HG03095 (cell line): ENCODE results near the gene SVEP1.

Experiments used
- ATAC-seq: cut with Tn5 transposase; IDR thresholded peaks from one replicate; pipeline ENCODE4 v1.9.1; 2021; ENCODE audit warnings: moderate library complexity; ENCODE audit not compliant: unreplicated experiment

The SVEP1 gene

GRCh38 chr9:110328763-110329162, 250.8 kb downstream of the SVEP1 start:
- no peak for ATAC-seq

DNA sequence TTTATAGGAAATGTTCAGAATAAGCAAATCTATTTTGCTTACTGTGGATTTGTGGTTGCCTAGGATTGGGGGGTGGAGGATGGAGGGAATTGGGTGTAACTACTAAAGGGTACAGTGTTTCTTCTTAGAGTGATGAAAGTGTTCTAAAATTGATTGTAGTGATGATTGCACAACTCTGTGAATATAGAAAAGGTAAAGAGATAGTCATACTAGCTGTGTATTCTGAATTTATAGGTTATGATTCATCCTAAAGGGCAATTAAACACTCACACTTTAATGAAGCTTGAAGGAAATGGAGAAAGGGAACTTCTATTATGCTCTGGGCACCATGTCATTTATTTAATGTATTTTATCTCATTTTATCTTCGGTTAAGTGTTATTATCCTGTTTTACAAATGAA, 251.8 kb downstream of the SVEP1 start:
- ATAC-seq: no peak

DNA sequence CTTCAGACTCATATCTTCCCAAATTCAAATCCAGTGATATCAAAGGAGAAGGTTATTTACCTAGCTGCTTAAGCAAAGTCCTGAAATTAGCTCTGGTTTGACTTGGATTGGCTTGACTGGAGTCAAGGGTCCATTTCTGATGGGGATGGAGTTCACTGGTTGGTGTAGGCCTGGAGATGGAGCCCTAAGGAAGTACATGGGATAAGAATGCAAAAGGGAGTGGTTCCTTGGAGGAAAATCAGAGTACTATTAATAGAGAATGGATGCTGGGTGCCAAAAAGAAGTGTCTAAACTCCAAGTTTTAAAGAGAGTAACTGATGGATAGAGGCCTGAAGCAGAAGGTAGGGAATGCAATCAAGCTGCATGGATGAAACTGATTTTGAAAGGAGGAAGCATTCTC, 255.7 kb downstream of the SVEP1 start:
- ATAC-seq: no peak

- ATAC-seq: no peak
Measured at GRCh38 chr9:110320651-110321445, 258.7 kb downstream of the SVEP1 start.

DNA sequence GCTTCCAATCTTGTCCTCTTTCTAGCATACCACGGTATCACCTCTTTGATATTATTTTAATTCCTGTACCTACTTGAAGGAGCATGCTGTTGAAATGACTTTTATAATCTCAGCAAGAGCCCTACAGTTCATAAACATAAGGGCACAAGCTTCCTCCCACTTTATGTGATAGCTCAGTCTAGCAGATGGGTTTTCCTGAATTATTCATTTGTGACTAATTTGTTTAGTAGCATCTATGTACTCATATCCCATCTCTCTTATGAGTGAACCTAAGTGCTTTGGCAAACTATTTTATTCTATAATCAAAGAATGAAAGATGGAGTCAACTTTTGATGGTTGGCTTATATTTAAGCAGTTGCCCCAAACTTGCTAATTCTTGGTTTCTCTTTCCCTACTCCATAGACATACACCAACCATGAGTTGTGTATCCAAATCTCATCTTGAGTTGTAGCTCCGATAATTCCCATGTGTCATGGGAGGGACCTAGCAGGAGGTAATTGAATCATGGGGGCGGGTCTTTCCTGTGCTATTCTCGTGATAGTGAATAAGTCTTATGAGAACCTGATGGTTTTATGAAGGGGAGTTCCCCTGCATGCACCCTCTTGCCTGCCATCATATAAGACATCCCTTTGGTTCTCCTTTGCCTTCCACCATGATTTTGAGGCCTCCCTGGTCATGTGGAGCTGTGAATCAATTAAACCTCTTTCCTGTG, 259.6 kb downstream of the SVEP1 start:
- ATAC-seq: no peak

DNA sequence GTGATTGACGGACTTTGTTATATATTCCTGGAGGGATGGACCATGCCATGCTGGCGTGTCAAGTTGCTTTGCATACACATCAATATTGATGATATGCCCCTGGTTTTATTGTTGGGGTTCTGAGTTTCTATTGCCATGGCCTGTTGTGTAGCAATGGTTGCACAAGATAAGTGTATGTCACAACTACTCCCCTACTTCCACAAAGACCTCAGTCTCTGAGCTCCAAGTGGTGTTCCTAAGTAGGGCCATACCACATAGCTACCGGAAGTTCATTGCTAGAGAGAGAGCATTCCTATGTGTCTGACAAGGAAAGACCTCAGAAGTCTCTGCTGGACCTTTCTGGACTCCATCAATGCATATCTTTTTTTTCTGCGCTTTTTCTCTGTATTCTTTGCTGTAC, 261.6 kb downstream of the SVEP1 start:
- ATAC-seq: no peak

DNA sequence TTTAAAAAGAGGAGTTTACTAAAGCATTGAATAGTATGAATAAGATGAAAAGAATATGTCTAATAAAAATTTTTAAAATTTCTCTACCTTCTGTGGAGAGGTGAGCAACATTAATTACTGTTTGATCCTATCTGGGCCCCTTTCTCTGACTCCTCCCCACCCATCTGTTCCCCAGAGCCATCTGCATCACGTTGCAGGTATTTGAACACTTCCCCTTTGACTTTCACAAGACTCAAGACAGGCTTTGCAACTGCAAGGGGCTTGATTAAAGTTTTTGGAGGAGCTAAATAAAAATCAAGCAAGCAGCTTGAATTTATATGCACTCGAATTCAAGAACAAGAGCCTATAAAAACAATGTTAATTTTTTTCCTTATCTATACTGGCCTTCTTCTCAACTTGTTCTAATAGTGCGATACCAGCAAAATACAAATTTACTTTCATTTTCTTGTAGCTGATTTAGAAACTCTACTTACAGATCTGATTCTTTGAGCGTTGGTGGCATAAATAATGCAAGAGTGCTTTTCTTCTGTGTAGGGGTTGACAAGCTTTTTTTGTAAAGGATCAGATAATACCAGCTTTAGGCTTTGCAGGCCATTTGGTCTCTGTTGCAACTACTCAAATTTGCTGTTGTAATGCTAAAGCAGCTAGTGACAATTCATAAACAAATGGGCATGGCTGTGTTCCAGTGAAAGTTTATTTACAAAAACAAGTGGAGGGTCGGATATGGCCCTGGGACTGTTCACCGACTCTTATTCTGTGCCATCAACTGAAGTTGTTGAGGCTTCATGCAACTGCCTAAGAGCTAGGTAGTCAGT, 263.1 kb downstream of the SVEP1 start:
- ATAC-seq: peak; percentile 98
